SK-N-SH (cell line): ENCODE data around the gene OCSTAMP. TPM values are rescaled to one million over a fixed set of nuclear protein-coding genes. Genes with fewer than 3 reads are reported as not detected.

Source experiments
- CTCF ChIA-PET: fragments of 300-600, 350-600 bp; formaldehyde crosslinking; extraction: SDS; loops from one replicate; lab custom pipeline; 2021; lab: Yijun Ruan, JAX
- POLR2A ChIA-PET: fragments of 350-600 bp; sonication (Branson Sonifier 250); formaldehyde crosslinking; extraction: SDS; loops from one replicate; lab custom pipeline; 2020; ENCODE audit warnings: antibody characterized with exemption, inconsistent platforms; lab: Yijun Ruan, JAX
- DNase-seq: peaks from one replicate; pipeline ENCODE4 v3.0.0; 2012
- H2AFZ ChIP-seq: fragments of 200-600 bp; sonication (generic); 2 replicates; pipeline ENCODE4 v1.8.1; 2016; ENCODE audit warnings: antibody characterized with exemption, mild to moderate bottlenecking, low read depth
- H3F3A ChIP-seq: fragments of 200-600 bp; sonication (generic); replicated peaks from 2 replicates; pipeline ENCODE3; 2016; ENCODE audit warnings: antibody characterized with exemption, mild to moderate bottlenecking; ENCODE audit not compliant: insufficient read depth
- H3K27ac ChIP-seq, 2 experiments: fragments of 200-500 bp in 1 of 2; fragments of 200-600 bp in 1 of 2; sonication (Bioruptor generic) in 1 of 2; sonication (generic), shearing (Covaris generic) in 1 of 2; 2 replicates each; pipeline versions ENCODE4 v1.5.1 to v1.6.1; 2014 to 2016; ENCODE audit warnings: low read depth in 2 of 2, inconsistent platforms in 1 of 2, low read length in 1 of 2, mild to moderate bottlenecking in 1 of 2, mixed read lengths in 1 of 2
- H3K27me3 ChIP-seq: fragments of 200-600 bp; sonication (generic), shearing (Covaris generic); 2 replicates; pipeline ENCODE4 v1.6.1; 2016; ENCODE audit warnings: mixed run types; ENCODE audit not compliant: insufficient read depth
- H3K36me3 ChIP-seq, 2 experiments: fragments of 200-500 bp in 1 of 2; fragments of 200-600 bp in 1 of 2; sonication (Bioruptor generic) in 1 of 2; sonication (generic) in 1 of 2; replicated peaks in 1 of 2; 2 replicates each; pipeline versions ENCODE3 to v1.5.1; 2014 to 2016; ENCODE audit warnings: low read length in 1 of 2, mild to moderate bottlenecking in 1 of 2; ENCODE audit not compliant: insufficient read depth in 2 of 2, control insufficient read depth in 1 of 2
- H3K4me1 ChIP-seq, 2 experiments: fragments of 200-500 bp in 1 of 2; fragments of 200-600 bp in 1 of 2; sonication (Bioruptor generic) in 1 of 2; sonication (generic), shearing (Covaris generic) in 1 of 2; 2 replicates each; pipeline versions ENCODE4 v1.5.1 to v1.6.1; 2014 to 2016; ENCODE audit warnings: low read depth in 1 of 2, low read length in 1 of 2, mixed run types in 1 of 2; ENCODE audit not compliant: insufficient read depth in 2 of 2, control insufficient read depth in 1 of 2
- H3K4me2 ChIP-seq: fragments of 200-600 bp; sonication (generic), shearing (Covaris generic); 2 replicates; pipeline ENCODE4 v1.6.1; 2017; ENCODE audit warnings: mixed run types
- H3K4me3 ChIP-seq, 2 experiments: fragments of 200-500 bp in 1 of 2; fragments of 200-600 bp in 1 of 2; sonication (Bioruptor generic) in 1 of 2; sonication (generic), shearing (Covaris generic) in 1 of 2; 2 replicates each; pipeline versions ENCODE4 v1.5.1 to v1.8.1; 2014 to 2016; ENCODE audit warnings: low read depth in 2 of 2, inconsistent platforms in 1 of 2, low read length in 1 of 2, mild to moderate bottlenecking in 1 of 2, mixed read lengths in 1 of 2, moderate library complexity in 1 of 2
- H3K79me2 ChIP-seq: fragments of 200-600 bp; sonication (generic); 2 replicates; pipeline ENCODE4 v1.8.1; 2017; ENCODE audit warnings: mild to moderate bottlenecking; ENCODE audit not compliant: insufficient read depth
- H3K9ac ChIP-seq: fragments of 200-600 bp; sonication (generic); 2 replicates; pipeline ENCODE4 v1.6.1; 2017; ENCODE audit warnings: mixed run types
- H3K9me2 ChIP-seq: fragments of 200-600 bp; sonication (generic); 2 replicates; pipeline ENCODE4 v1.6.1; 2017; ENCODE audit warnings: mixed run types
- H3K9me3 ChIP-seq: fragments of 200-600 bp; sonication (generic); 2 replicates; pipeline ENCODE4 v1.6.1; 2017; ENCODE audit warnings: mixed run types, mild to moderate bottlenecking, moderate library complexity
- H4K20me1 ChIP-seq: fragments of 200-600 bp; sonication (generic); 2 replicates; pipeline ENCODE4 v1.6.1; 2017; ENCODE audit warnings: mild to moderate bottlenecking, mixed run types; ENCODE audit not compliant: insufficient read depth
- CHD2 ChIP-seq: fragments of 150-350 bp; IDR thresholded peaks from 2 replicates; pipeline ENCODE4 v1.6.1; 2018; ENCODE audit warnings: low read length; ENCODE audit not compliant: partially characterized antibody
- EZH2phosphoT487 ChIP-seq: fragments of 200-600 bp; sonication (generic); IDR thresholded peaks from 2 replicates; pipeline ENCODE4 v1.6.1; 2017; ENCODE audit warnings: low read depth, mixed run types, mild to moderate bottlenecking, antibody characterized with exemption, moderate library complexity, borderline replicate concordance
- FOSL2 ChIP-seq: IDR thresholded peaks from 2 replicates; pipeline ENCODE4 v1.4.0; 2012; ENCODE audit warnings: low read depth, mild to moderate bottlenecking, moderate library complexity, borderline replicate concordance
- FOXM1 ChIP-seq: IDR thresholded peaks from 2 replicates; pipeline ENCODE4 v1.4.0; 2012; ENCODE audit warnings: low read depth, mild to moderate bottlenecking
- JUND ChIP-seq: IDR thresholded peaks from 2 replicates; pipeline ENCODE4 v1.4.0; 2012
- NFIC ChIP-seq: IDR thresholded peaks from 2 replicates; pipeline ENCODE4 v1.4.0; 2012; ENCODE audit warnings: borderline replicate concordance
- PBX3 ChIP-seq: IDR thresholded peaks from 2 replicates; pipeline ENCODE4; 2012
- RCOR1 ChIP-seq: fragments of 150-350 bp; IDR thresholded peaks from 2 replicates; pipeline ENCODE4 v1.6.1; 2017; ENCODE audit warnings: antibody characterized with exemption, low read length
- REST ChIP-seq: IDR thresholded peaks from 2 replicates; pipeline ENCODE4 v1.6.1; 2012; ENCODE audit warnings: mild to moderate bottlenecking, low read depth, low read length, moderate library complexity
- RXRA ChIP-seq: IDR thresholded peaks from 2 replicates; pipeline ENCODE4 v1.4.0; 2012; ENCODE audit warnings: low read depth, mild to moderate bottlenecking, borderline replicate concordance
- SIN3A ChIP-seq: IDR thresholded peaks from 2 replicates; pipeline ENCODE4 v1.6.1; 2012; ENCODE audit warnings: low read depth, mild to moderate bottlenecking, low read length, moderate library complexity, borderline replicate concordance
- TAF1 ChIP-seq: IDR thresholded peaks from 2 replicates; pipeline ENCODE4 v1.6.1; 2012; ENCODE audit warnings: low read depth, mild to moderate bottlenecking, low read length, moderate library complexity, borderline replicate concordance
- TEAD4 ChIP-seq: IDR thresholded peaks from 2 replicates; pipeline ENCODE4 v1.4.0; 2012; ENCODE audit warnings: mild to moderate bottlenecking, borderline replicate concordance; ENCODE audit not compliant: insufficient read depth
- USF1 ChIP-seq: IDR thresholded peaks from 2 replicates; pipeline ENCODE4 v1.4.0; 2012; ENCODE audit warnings: low read depth, borderline replicate concordance
- USF2 ChIP-seq: fragments of 150-350 bp; IDR thresholded peaks from 2 replicates; pipeline ENCODE4 v1.6.1; 2017; ENCODE audit warnings: antibody characterized with exemption, low read length, low read depth, borderline replicate concordance
- YY1 ChIP-seq: IDR thresholded peaks from 2 replicates; pipeline ENCODE4 v1.4.0; 2012; ENCODE audit warnings: low read depth, mild to moderate bottlenecking
- ZBTB33 ChIP-seq: IDR thresholded peaks from 2 replicates; pipeline ENCODE4 v1.4.0; 2012; ENCODE audit warnings: low read depth, borderline replicate concordance
- WGBS: methylation state at CpG from one replicate; pipeline ENCODE4 v1.1.6; 2017; ENCODE audit warnings: low lambda C conversion rate; 5-methylcytosine and 5-hydroxymethylcytosine counted together
- polyA plus RNA-seq, 3 experiments: library from polyadenylated mRNA; depleted of rRNA; stranded (reverse); fragments of >200 nt; gene quantifications; 2 replicates each; pipeline ENCODE4 v1.2.3, GENCODE V29; 2012

Gene OCSTAMP
- polyA plus RNA-seq, 1 of the 3 experiments (the other 2 are of a cell fraction): not detected

GRCh38 chr20:46594725-46595124, 44.3 kb upstream of the OCSTAMP start:
- H3F3A ChIP-seq: peaks cover 4% of the 10 kb centered on the region
- POLR2A ChIA-PET: no interaction called here
- DNase-seq: no peak
- 34% methylated on average over 2 of the region's 2 CpGs for WGBS
- peaks cover 0 to 3% of the 10 kb centered on the region in 2 experiments; a peak in 2 of 4 replicates for H3K4me1 ChIP-seq
- H2AFZ ChIP-seq: no peak overlapping the region
- no peaks in the 10 kb centered on the region for H3K9me2 ChIP-seq
- no peaks in the 10 kb centered on the region; the same call in 1 of the 2 replicates for H3K27me3 ChIP-seq
- no peaks in the 10 kb centered on the region for H4K20me1 ChIP-seq
- no peak overlapping the region for H3K9ac ChIP-seq
- no peaks in the 10 kb centered on the region for H3K36me3 ChIP-seq
- no peaks in the 10 kb centered on the region for H3K79me2 ChIP-seq
- no peak overlapping the region for H3K4me3 ChIP-seq
- no peak for TF ChIP-seq YY1
- TF ChIP-seq TEAD4: no peak
- no peak for TF ChIP-seq USF2
- TF ChIP-seq EZH2phosphoT487: no peak
- no peak for TF ChIP-seq TAF1
- TF ChIP-seq REST: no peak
- TF ChIP-seq RCOR1: no peak
- no peak for TF ChIP-seq FOSL2
- no peak for TF ChIP-seq NFIC
- TF ChIP-seq CHD2: no peak
- TF ChIP-seq PBX3: no peak
- TF ChIP-seq FOXM1: no peak
- no peak for TF ChIP-seq JUND
- TF ChIP-seq SIN3A: no peak
- TF ChIP-seq RXRA: no peak
- TF ChIP-seq USF1: no peak
- no peak for TF ChIP-seq ZBTB33
- no peaks in the 10 kb centered on the region for H3K9me3 ChIP-seq
- H3K4me2 ChIP-seq: no peak overlapping the region
- CTCF ChIA-PET: interaction anchor here (1.2 kb wide), 2 partner anchors 9 to 30 kb away, joined by 3 to 4 read pairs; no protein-coding TSS in a partner anchor
- no peak overlapping the region for H3K27ac ChIP-seq
